ENCODE data around the gene TLNRD1.

TLNRD1 gene

DNA sequence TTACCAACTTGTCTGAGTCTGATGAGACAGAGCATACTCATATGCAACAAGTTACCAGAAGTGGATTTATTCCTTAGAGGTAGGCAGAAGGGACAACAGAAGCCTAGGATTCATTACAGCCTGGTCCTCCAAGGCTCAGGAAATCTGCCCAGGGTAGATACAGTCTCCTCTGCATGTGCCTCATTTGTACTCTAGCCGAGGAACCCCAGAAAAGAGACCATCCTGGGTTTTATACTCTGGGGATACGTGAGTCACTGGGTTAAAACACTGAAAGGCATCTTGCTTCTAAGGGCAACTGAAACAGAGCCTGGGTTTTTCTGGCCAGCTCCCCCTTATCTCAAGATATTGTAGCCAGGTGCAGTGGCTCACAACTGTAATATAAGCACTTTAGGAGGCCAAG lies 45.6 kb downstream of the TLNRD1 start:
- TF ChIP-seq, protein P1, sequence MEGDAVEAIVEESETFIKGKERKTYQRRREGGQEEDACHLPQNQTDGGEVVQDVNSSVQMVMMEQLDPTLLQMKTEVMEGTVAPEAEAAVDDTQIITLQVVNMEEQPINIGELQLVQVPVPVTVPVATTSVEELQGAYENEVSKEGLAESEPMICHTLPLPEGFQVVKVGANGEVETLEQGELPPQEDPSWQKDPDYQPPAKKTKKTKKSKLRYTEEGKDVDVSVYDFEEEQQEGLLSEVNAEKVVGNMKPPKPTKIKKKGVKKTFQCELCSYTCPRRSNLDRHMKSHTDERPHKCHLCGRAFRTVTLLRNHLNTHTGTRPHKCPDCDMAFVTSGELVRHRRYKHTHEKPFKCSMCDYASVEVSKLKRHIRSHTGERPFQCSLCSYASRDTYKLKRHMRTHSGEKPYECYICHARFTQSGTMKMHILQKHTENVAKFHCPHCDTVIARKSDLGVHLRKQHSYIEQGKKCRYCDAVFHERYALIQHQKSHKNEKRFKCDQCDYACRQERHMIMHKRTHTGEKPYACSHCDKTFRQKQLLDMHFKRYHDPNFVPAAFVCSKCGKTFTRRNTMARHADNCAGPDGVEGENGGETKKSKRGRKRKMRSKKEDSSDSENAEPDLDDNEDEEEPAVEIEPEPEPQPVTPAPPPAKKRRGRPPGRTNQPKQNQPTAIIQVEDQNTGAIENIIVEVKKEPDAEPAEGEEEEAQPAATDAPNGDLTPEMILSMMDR (conservative IDR thresholded peaks at IDR 0.05; ENCODE audit: low read depth) = no peak
- POLR2A ChIA-PET (ENCODE audit: low non-redundant PET) = no interaction called here
- DNase-seq (ENCODE audit: low spot score) = no peak
- CTCF ChIA-PET = no interaction called here
- no peak overlapping the region for H3K27ac ChIP-seq

DNA sequence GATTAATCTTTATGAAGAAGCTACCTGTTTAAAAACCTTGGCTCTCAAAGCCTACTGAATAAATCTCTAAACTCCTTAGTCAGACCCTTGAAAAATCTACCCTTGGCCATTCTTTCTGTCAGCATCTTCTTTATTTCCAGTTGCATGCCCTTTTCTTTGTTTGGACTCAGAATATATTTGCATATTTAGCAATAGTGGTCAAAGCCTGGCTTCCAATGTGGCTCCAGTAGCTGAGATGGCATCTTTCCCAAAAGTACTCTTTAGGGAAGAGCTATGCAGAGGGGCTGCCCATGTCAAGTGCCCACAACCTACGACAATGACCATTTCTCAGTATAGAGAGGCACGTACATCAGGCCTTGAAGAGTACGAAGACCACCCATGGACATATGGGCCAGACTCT lies 47.2 kb downstream of the TLNRD1 start:
- DNase-seq (ENCODE audit: low spot score) = no peak
- ChIA-PET POLR2A (ENCODE audit: low non-redundant PET) (no interaction called here), CTCF (interaction anchor here (0.6 to 0.9 kb wide), 3 partner anchors 16 to 227 kb away, joined by 3 to 7 read pairs (median 4); no protein-coding TSS in a partner anchor)

DNA sequence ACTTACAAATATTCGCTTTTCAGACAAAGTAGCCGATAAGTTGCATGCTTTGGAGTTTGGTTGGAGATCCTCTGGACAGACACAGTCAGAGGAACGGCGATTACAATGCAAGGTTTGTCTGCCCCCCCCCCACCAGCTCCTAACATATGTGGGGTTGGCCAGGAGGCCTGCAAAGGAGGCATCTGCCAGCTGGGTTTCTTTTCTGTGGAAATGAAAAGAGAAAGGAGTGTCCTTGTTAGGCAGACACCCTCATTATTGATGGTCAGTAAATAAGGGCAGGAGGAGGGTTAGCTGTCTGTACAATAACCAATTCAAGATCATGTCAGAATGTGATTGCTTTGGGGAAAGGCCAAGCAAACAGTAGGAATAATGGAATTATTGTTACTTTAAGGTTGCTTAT lies 49.1 kb downstream of the TLNRD1 start:
- ChIA-PET POLR2A (ENCODE audit: low non-redundant PET) (no interaction called here), CTCF (no interaction called here)
- no peak overlapping the region for H3K27ac ChIP-seq
- TF ChIP-seq, protein P1 (conservative IDR thresholded peaks at IDR 0.05; ENCODE audit: low read depth) = no peak
- DNase-seq (ENCODE audit: low spot score) = no peak

More for the DNA sequence above, 47.2 kb downstream of the TLNRD1 start:
- TF ChIP-seq, protein P1 (conservative IDR thresholded peaks at IDR 0.05; ENCODE audit: low read depth) = no peak
- no peak overlapping the region for H3K27ac ChIP-seq

DNA sequence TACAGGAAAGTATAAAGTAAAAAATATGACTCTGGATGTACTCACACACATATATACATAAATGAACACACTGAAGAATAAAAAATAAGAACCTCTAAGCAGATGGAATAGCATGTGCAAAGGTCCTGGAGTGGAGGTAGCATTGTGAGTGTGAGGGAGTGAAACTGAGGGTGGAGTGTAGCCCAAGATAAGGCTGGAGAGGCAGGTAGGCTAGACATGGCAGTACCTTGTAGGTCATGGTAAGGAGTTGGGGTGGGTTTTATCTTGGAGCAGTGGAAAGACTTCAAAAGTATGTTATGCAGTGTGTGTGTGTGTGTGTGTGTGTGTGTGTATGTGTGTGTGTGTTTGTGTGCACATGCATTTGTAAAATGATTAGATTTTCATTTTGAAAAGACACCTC lies 49.5 kb downstream of the TLNRD1 start:
- TF ChIP-seq, protein P1 (conservative IDR thresholded peaks at IDR 0.05; ENCODE audit: low read depth) = no peak
- ChIA-PET CTCF (no interaction called here), POLR2A (ENCODE audit: low non-redundant PET) (no interaction called here)

DNA sequence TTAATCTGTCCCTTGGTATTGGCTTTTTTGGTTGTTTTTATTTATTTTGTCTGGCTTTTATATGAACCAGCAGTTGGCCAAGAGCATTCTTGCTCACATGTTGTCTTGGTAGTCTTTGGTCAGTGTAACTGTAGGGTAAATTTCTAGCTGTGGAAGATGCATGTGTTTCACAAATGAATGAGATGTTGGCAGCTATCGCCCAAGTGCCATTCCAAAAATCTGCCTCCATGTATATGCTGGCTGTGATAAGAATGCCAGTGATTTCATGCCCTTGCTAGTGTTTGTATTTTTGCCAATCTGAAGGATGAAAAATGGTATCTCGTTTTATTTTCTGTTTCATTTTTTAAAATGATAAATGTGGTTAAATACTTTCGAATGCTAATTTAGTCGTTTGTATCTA lies 50.1 kb downstream of the TLNRD1 start:
- ChIA-PET POLR2A (ENCODE audit: low non-redundant PET) (no interaction called here), CTCF (no interaction called here)
- no peak for DNase-seq (ENCODE audit: low spot score)

More for the DNA sequence above, 49.5 kb downstream of the TLNRD1 start:
- no peak for DNase-seq (ENCODE audit: low spot score)
- H3K27ac ChIP-seq = no peak overlapping the region

DNA sequence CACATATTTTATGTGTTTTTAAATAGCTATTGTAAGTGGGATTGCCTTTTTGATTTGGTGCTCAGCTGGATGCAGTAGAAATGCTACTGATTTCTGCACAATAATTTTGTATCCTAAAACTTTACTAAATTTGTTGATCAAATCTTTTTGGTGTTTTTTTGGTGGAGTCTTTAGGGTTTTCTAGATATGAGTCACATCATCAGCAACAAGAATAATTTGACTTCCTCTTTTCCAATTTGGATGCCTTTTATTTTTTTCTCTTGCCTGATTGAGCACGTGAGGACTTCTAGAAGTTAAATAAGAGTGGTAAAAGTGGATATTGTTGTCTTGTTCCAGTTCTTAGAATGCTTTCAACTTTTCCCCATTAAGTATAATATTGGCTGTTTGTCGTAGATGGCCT lies 51.3 kb downstream of the TLNRD1 start:
- DNase-seq (ENCODE audit: low spot score) = no peak
- H3K27ac ChIP-seq = no peak overlapping the region
- ChIA-PET POLR2A (ENCODE audit: low non-redundant PET) (no interaction called here), CTCF (no interaction called here)
- TF ChIP-seq, protein P1 (conservative IDR thresholded peaks at IDR 0.05; ENCODE audit: low read depth) = no peak

More for the DNA sequence above, 50.1 kb downstream of the TLNRD1 start:
- H3K27ac ChIP-seq = no peak overlapping the region
- TF ChIP-seq, protein P1 (conservative IDR thresholded peaks at IDR 0.05; ENCODE audit: low read depth) = no peak

DNA sequence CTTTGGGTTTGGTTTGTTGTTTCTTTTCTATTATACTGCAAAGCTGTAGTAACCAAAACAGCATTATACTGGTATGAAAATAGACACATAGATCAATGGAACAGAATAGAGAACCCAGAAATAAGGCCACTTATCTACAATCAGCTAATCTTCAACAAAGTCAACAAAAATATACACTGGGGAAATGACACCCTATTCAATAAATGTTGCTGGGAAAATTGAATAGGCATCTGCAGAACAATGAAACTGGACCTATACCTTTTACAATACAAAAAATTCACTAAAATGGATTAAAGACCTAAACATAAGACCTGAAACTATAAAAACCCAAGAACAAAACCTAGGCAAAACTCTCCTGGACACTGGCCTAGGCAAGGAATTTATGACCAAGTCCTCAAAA lies 52.9 kb downstream of the TLNRD1 start:
- no peak for DNase-seq (ENCODE audit: low spot score)
- no peak overlapping the region for H3K27ac ChIP-seq
- TF ChIP-seq, protein P1 (conservative IDR thresholded peaks at IDR 0.05; ENCODE audit: low read depth) = no peak
- ChIA-PET CTCF (no interaction called here), POLR2A (ENCODE audit: low non-redundant PET) (no interaction called here)

Data from RWPE1 (cell line).